ENCODE results near the gene CASP2.

Gene CASP2

GRCh38 chr7:143299346-143299745 is 11.2 kb downstream of the CASP2 start:
- no peak for DNase-seq

DNA sequence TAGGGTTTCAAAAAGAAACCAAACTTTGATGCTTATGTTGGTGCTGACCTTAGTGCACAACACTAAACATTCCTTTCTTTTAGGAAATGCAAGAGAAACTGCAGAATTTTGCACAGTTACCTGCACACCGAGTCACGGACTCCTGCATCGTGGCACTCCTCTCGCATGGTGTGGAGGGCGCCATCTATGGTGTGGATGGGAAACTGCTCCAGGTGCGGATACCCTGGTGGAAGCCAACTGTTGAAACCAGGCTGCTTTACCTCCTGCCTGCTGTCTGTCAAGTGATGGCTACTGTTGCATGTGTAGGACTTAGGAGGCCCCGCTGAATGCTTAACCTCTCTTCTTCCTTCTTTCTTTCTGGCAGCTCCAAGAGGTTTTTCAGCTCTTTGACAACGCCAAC is 11.7 kb downstream of the CASP2 start:
- no peak for DNase-seq

- DNase-seq, result no peak
These were observed 13.1 kb downstream of the CASP2 start for GRCh38 chr7:143300959-143301935.

DNA sequence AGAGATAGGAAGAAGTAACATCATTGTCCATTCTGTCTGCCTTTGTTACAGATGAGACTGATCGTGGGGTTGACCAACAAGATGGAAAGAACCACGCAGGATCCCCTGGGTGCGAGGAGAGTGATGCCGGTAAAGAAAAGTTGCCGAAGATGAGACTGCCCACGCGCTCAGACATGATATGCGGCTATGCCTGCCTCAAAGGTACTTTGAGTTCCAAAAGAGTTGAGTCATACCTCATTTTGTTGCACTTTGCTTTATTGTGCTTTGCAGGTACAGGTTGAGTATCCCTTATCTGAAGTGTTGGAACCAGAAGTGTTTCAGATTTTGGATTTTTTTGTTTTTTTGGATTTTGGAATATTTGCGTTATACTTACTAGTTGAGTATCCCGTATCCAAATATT is 15.6 kb downstream of the CASP2 start:
- DNase-seq, result no peak

GRCh38 chr7:143304938-143305337 is 16.8 kb downstream of the CASP2 start:
- no peak for DNase-seq

GRCh38 chr7:143305423-143306070 is 17.4 kb downstream of the CASP2 start:
- peak; percentile 59 for DNase-seq

GRCh38 chr7:143308632-143309031 is 20.5 kb downstream of the CASP2 start:
- DNase-seq, result no peak

DNA sequence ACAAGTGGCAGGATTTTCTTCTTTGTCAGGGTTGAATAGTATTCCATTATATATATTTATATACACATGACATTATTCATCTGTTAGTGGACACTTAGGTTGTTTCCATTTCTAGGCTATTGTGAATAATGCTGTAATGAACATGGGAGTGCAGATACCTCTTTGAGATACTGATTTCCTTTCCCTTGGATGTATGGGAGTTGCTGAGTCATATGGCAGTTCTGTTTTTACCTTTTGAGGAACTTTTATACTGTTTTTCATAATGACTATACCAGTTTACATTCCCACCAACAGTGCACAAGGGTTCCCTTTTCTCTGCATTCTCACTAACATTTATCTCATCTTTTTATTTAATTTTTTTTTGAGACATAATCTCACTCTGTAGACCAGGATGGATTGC is 26.0 kb downstream of the CASP2 start:
- DNase-seq, result no peak

DNA sequence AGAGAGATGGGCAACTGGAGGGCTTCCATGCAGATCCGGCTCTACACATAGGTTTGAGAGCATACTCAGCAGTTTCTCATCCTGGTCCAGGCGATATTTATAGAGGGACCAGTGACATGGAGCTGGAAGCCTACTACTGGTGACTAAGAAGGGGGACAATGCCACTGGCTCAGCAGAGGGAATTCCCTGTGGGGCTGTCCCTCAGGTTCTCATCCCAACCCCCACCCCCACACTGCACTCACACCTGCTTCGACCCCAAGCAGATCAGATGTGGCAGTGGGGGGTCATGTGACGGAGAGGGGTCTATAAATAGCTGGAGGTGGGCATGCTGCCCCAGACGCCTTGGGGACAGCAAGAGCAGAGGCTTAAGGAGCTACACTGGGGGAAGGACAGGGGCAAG is 27.6 kb downstream of the CASP2 start, which contains the start of gene CLCN1:
TSS of gene CLCN1 (plus strand) at position 336 of the 400 bp plus-strand sequence. CDS start 102 bp downstream, outside the sequence.
- no peak for DNase-seq

DNA sequence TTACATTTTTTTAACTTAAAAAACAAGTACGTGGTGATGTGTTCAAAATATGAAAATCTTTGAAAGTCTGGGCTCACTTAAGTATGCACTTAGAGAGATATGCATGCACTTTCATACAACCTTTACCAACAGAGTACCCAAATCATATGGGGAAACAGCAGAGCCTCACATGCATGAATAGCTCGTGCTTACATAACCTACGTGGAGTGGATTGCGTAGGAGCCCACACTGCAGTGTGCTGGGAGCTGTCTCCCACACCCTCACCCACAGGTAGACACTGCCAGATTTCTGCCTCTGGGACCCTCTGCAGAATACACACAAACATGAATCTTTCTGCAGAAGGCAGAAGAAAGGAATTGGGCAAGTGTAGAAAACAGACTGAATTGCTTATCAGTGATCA is 28.3 kb downstream of the CASP2 start:
- no peak for DNase-seq

GRCh38 chr7:143318661-143319060 is 30.5 kb downstream of the CASP2 start:
- DNase-seq, result no peak

DNA sequence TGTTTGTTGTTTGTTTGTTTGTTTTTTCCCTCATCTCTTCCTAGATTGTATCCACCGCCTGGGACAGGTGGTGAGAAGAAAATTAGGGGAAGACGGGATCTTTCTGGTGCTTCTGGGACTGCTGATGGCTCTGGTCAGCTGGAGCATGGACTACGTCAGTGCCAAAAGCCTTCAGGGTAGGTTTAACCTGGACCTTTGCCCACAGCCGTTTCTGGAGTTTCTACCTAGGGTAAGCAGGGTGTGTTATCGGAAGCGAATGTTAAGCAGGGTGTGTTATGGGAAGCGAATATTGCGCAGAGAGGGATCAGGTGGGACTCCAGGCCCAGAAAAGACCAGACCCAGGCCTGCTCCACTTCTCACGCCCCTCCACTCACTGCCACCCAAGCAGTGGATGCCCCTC is 32.5 kb downstream of the CASP2 start:
- no peak for DNase-seq

GRCh38 chr7:143321242-143321641 is 33.1 kb downstream of the CASP2 start:
- DNase-seq, result no peak

DNA sequence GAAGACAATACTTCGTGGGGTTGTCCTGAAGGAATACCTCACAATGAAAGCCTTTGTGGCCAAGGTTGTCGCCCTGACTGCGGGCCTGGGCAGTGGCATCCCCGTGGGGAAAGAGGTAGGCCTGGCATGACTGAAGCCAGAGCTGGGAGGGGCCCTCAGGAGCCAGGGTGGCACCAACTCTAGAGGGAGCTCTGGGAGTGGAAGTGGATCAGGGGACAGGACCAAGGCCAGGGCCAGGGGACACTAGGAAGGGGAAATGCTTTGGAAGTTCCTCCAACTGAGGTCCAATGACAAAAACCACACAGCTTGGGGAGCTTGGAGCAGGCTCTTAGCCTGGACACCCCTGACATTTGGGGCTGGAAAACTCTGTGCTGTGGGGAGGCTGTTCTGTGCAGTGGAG is 33.6 kb downstream of the CASP2 start:
- DNase-seq, result no peak

DNA sequence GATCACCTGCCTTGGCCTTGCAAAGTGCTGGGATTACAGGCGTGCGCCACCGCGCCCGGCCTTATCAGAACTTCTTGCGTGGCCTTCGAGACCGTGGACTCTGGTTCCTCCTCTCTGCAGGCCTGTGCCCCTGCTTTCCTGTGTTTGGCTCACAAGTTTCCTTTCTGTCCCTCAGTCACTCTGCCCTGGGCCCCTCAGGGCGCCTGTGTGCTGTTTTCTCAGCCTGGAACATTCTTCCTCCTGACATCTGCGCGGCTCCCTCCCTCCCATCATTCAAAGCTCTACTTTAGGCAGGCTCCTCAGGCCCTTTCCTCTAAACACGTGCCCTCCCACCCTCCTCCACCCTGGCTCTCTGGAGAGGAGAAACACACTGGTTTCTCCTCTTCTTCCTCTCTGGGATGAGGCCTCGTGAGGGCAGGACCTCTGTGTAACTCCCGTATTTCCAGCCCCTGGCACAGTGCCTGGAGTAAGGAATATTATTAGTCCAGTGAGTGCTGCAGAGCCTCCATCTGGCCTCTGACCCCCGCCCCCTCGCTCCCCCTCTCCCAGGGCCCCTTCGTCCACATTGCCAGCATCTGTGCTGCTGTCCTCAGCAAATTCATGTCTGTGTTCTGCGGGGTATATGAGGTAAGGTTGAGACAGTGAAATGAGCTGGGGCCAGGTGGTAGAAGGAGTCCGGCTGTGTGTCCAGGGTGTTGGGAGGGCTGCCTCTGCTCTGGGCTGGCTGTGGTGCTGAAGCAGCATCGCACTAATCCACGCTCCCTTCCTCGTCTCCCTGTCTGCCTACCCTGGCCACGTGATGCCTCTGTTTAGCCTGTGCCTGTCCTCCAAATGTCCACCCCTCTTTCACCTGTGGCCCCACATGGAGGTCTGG is 34.8 kb downstream of the CASP2 start:
- no peak for DNase-seq

DNA sequence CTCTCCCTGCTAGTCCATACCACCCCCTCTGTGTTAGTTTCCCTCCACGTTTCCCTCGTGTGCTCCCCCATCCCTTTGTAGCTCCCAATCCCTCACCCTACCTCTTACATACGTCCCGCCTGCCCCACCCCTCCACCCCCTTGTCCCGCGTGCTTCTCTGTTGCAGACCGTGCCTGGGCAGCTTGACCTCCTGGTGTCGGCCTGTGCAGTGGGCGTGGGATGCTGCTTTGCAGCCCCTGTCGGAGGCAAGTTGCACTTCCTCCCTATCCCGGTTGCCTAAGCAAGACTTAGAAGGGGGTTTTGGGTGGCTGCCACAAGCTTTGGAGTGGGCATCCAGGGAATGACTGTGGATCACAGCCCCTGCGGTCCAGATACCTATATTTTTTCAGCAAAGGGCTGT is 35.5 kb downstream of the CASP2 start:
- DNase-seq, result no peak

DNA sequence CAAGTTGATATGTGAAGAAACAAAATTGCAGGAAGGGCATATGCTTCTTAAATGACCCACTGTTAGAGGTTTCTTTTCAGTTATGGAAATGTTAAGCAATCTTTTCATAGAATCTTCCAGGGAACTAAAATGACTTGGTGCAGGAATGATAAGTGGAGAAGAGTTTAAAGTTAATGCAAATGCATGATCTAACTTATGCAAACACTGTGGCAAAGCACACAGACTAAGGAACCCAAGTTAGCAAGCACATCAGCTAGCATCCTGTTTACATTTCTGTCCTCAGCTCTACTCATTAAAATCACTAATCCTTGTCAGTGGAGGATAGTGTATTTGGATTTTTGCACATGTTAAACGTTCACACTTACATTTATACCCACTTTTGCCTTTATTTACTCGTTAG is 37.1 kb downstream of the CASP2 start:
- DNase-seq, result no peak

DNA sequence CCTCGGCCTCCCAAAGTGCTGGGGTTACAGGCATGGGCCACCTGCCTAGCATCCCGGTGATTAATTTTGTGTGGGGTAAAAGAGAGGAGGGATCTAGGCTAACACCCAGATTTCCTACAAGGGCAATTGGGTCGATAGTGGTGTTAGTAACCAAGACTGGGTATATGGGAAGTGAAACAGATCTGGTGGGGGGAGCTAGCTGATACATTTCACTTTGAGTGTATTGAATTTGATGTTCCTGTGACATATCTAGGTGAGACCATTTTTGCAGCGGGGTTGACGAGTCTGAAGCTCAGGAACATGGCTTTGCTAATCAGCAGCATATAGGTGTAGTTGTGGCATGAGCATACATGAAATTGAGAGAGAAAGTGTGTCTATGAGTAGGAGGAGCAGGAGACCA is 39.8 kb downstream of the CASP2 start:
- no peak for DNase-seq

DNA sequence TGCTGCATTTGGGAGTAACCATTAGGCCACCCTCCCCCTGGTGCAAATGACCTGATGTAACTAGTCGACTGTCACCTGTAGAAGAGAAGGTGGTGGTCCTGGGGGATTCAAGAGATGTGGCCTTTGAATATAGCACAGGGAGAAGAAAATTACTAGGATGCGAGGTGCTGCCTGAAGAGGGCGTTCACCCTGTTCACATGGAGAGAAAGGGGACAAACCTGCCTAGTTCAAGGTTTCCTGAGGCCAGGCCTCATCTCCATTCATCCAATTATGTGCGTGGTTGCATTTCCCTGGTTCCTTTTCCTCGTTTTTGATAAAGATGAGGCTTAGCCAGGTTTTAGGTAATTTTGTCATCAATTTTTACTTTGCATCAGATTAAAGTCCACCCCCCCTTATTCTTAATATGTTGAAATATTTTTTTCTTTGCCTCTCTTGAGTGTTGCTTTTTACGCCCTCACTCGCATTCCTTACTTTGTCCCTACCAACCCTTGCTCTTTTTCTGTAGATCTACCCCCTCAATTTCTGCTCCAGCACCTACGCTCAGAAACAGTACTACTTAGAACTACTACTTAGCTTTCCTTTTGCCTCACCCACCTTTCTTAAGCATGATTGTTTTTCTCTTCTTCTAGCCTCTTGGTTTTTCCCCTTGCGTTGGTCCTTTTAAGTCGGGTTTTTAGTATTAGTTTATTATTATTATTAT is 41.5 kb downstream of the CASP2 start:
- no peak for DNase-seq

DNA sequence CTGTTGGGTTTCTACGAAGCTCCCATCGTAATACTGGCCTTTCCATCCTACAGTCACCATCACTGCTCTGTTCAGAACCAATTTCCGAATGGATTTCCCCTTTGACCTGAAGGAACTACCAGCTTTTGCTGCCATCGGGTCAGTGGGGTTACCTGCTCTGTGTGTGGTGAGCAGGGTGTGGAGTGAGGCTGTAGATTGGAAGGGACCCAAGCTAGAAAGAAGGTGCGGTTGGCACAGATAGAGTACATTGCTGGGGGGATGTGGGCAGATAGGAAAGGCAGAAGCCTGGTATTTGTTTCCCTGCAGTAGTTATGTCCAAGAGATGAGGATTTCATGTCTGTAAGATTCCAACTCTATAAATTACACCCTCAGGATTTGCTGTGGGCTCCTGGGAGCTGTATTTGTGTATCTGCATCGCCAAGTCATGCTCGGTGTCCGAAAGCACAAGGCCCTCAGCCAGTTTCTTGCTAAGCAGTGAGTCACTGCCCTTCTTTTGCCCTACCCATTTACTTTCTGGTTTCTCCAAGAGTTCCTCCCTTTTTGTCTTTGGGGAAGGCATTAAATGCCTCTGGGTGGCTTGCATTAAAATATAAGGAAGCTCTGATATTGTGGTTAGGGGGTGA is 43.1 kb downstream of the CASP2 start:
- DNase-seq, result no peak

DNA sequence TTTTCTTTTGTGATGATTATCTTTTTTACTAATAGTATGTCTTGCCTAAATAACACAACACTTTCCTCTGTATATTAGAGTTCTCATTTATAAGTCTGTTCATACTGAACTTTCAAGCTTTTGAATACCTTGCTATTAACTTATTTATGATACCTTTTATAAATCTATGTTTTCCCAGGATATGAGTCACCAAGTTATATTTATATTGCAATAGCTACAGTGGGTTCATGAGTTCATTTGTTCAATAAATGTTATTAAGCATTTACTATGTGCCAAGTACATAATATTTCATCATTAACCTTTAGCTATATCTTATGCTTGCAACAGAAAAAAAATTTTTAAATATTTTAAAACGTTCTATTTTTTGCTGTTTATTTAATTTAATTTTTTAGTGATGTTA is 46.1 kb downstream of the CASP2 start:
- no peak for DNase-seq

DNA sequence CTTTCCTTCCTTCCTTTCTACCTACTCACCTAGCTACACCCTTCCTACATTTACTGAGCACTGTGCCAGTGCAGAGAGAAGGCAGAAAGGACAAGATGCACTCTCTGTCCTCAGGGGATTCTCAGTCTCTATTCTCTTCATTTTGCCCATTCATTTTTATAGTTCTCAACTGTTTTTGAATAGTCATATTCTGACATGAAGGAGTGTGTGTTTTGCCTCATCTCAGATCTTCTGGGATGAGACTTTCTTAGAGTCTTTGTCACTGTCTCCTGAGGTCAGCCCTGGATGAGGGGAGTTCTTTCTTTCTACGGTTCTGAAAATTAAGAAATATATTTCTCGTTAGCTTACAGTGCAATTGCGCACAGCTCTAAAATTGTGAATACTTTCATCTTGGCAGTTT is 49.1 kb downstream of the CASP2 start:
- DNase-seq, result no peak

Data from NCI-H2029 (cell line).